CD14-positive monocyte (primary cell): ENCODE results near the gene SBF1. TPM values are rescaled to one million over a fixed set of nuclear protein-coding genes. Genes with fewer than 3 reads are reported as not detected.
A peak's percentile ranks its signal among the peaks of the same experiment; 100 is the strongest.

Source experiments
- DNase-seq, 3 donors: peaks; one replicate each; pipeline ENCODE4 v3.0.0-alpha.2; 2011 to 2022
- H2AFZ ChIP-seq: 2 replicates; pipeline ENCODE4 v1.6.0; 2012; ENCODE audit warnings: mild to moderate bottlenecking, low read depth, low read length, inconsistent platforms; ENCODE audit not compliant: insufficient read depth, poor library complexity, severe bottlenecking
- H3K27ac ChIP-seq, 2 donors: 1 replicate in 1 of 2; 2 replicates in 1 of 2; pipeline ENCODE4 v1.5.1; 2012 to 2013; ENCODE audit warnings: low read length in 2 of 2, control low read depth in 1 of 2, inconsistent platforms in 1 of 2, low read depth in 1 of 2, mild to moderate bottlenecking in 1 of 2
- H3K27me3 ChIP-seq, 2 donors: one replicate each; pipeline versions ENCODE4 v1.6.0 to v1.6.1; 2011 to 2013; ENCODE audit warnings: low read length in 2 of 2; ENCODE audit not compliant: control insufficient read depth in 2 of 2, insufficient read depth in 2 of 2
- H3K36me3 ChIP-seq, 2 donors: replicated peaks in 1 of 2; 1 replicate in 1 of 2; 2 replicates in 1 of 2; pipeline versions ENCODE4 v1.5.1 to v1.6.1; 2012 to 2013; ENCODE audit warnings: low read length in 2 of 2, control low read depth in 1 of 2, inconsistent platforms in 1 of 2, mild to moderate bottlenecking in 1 of 2; ENCODE audit not compliant: insufficient read depth in 2 of 2, control insufficient read depth in 1 of 2
- H3K4me1 ChIP-seq, 2 donors: 1 replicate in 1 of 2; 2 replicates in 1 of 2; pipeline versions ENCODE4 v1.5.1 to v1.6.1; 2012 to 2013; ENCODE audit warnings: low read length in 2 of 2, control low read depth in 1 of 2, inconsistent platforms in 1 of 2, mild to moderate bottlenecking in 1 of 2, moderate library complexity in 1 of 2; ENCODE audit not compliant: insufficient read depth in 2 of 2, control insufficient read depth in 1 of 2
- H3K4me2 ChIP-seq: replicated peaks from 2 replicates; pipeline ENCODE3; 2012; ENCODE audit warnings: low read length, moderate library complexity, mild to moderate bottlenecking; ENCODE audit not compliant: poor library complexity, severe bottlenecking; ENCODE audit errors: extremely low read depth
- H3K4me3 ChIP-seq, 3 experiments: fragments of 200-600 bp in 1 of 3; sonication (generic) in 1 of 3; replicated peaks in 1 of 3; 1 replicate in 2 of 3; 2 replicates in 1 of 3; pipeline ENCODE4 v1.5.1; 2011 to 2013; ENCODE audit warnings: low read length in 3 of 3, mild to moderate bottlenecking in 3 of 3, control low read depth in 2 of 3, low read depth in 2 of 3, inconsistent platforms in 1 of 3, moderate library complexity in 1 of 3
- H3K79me2 ChIP-seq: 2 replicates; pipeline ENCODE4 v1.6.0; 2012; ENCODE audit warnings: mild to moderate bottlenecking, control low read depth, inconsistent platforms, low read length, moderate library complexity; ENCODE audit not compliant: insufficient read depth
- H3K9ac ChIP-seq: 2 replicates; pipeline ENCODE4 v1.6.0; 2017; ENCODE audit warnings: low read length, mild to moderate bottlenecking; ENCODE audit not compliant: insufficient read depth, poor library complexity, severe bottlenecking
- H3K9me3 ChIP-seq, 2 donors: replicated peaks in 1 of 2; 1 replicate in 1 of 2; 2 replicates in 1 of 2; pipeline versions ENCODE4 v1.5.1 to v1.6.1; 2012 to 2013; ENCODE audit warnings: low read length in 2 of 2, control low read depth in 1 of 2; ENCODE audit not compliant: control insufficient read depth in 1 of 2, insufficient read depth in 1 of 2
- H4K20me1 ChIP-seq: 2 replicates; pipeline ENCODE4 v1.6.0; 2012; ENCODE audit warnings: mild to moderate bottlenecking, low read length, control low read depth, moderate library complexity; ENCODE audit not compliant: insufficient read depth
- H3K27ac Mint-ChIP-seq, 7 donors: one replicate each; pipeline ENCODE4 v1.8.0; 2020; ENCODE audit warnings: mild to moderate bottlenecking in 7 of 7, mixed read lengths in 7 of 7, moderate library complexity in 6 of 7, inconsistent platforms in 2 of 7
- H3K27me3 Mint-ChIP-seq, 3 donors: one replicate each; pipeline ENCODE4 v1.8.0; 2021 to 2022; ENCODE audit warnings: low read depth in 3 of 3, mild to moderate bottlenecking in 3 of 3, mixed read lengths in 3 of 3, moderate library complexity in 3 of 3, inconsistent platforms in 1 of 3
- H3K36me3 Mint-ChIP-seq, 2 donors: one replicate each; pipeline ENCODE4 v1.8.0; 2020; ENCODE audit warnings: mixed read lengths in 2 of 2, inconsistent platforms in 1 of 2, mild to moderate bottlenecking in 1 of 2
- H3K4me1 Mint-ChIP-seq: one replicate; pipeline ENCODE4 v1.8.0; 2020; ENCODE audit warnings: mild to moderate bottlenecking, mixed read lengths
- H3K4me3 Mint-ChIP-seq, 2 donors: one replicate each; pipeline ENCODE4 v1.8.0; 2020; ENCODE audit warnings: mild to moderate bottlenecking in 2 of 2, mixed read lengths in 2 of 2, moderate library complexity in 1 of 2
- H3K9me3 Mint-ChIP-seq, 7 donors: one replicate each; pipeline ENCODE4 v1.8.0; 2020 to 2022; ENCODE audit warnings: mixed read lengths in 7 of 7, mild to moderate bottlenecking in 6 of 7, moderate library complexity in 6 of 7, inconsistent platforms in 2 of 7
- WGBS: methylation state at CpG from one replicate; pipeline ENCODE4 v1.1.5; 2013; ENCODE audit warnings: missing lambda C conversion rate; ENCODE audit not compliant: insufficient coverage; 5-methylcytosine and 5-hydroxymethylcytosine counted together
- intact Hi-C, 2 donors: fragments of 100-400 bp; cut with micrococcal nuclease; formaldehyde crosslinking; loops; one replicate each; pipeline versions ENCODE4 v1.15.0 to v1.15.1; 2023
- polyA plus RNA-seq, 3 donors: library from polyadenylated mRNA; depleted of rRNA in 1 of 3; unstranded in 2 of 3; stranded (reverse) in 1 of 3; fragments of 300-500 nt in 2 of 3; fragments of >200 nt in 1 of 3; fragmentation: Illumina TruSeq in 2 of 3; gene quantifications; 1 replicate in 2 of 3; 2 replicates in 1 of 3; pipeline ENCODE4 v1.2.3, GENCODE V29; 2012 to 2021
- TF ChIP-seq, protein P1 (sequence below): fragments of 200-600 bp; IDR thresholded peaks from one replicate; pipeline ENCODE4 v1.8.0; 2022; ENCODE audit warnings: antibody characterized with exemption, mild to moderate bottlenecking

SBF1 gene
- polyA plus RNA-seq, 3 donors, result 4.0 to 45.9 (median 6.2) TPM

DNA sequence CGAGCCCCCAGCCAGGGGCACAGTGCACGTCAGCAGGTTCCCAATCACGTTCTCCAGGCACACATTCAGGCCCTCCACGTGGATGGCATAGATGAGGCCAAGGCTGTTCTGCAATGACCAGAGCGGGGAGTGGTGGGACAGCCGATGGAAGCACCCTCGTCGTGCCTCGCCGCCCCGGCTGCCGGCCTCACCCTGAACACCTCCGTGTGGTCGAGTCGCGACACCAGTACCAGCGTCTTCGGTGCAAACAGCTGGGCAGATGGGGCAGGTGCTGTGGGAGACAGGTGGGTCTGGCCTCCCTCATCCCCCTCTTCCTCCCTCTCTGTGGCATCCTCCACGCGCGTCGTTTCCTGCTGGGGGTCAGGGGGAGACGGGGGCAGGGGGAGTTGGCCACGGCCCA, 7.5 kb downstream of the SBF1 start:
- no peak overlapping the region for H2AFZ ChIP-seq
- H3K27me3 ChIP-seq, result no peaks in the 10 kb centered on the region
- intact Hi-C loops, result no loop called here
- Mint-ChIP-seq H3K4me3 (no peak overlapping the region), H3K4me1 (peaks cover 32% of the 10 kb centered on the region), H3K27ac (no peak overlapping the region), H3K27me3 (peaks cover 0 to 2% (median 2%) of the 10 kb centered on the region in 3 donors), H3K36me3 (peaks cover 45 to 64% of the 10 kb centered on the region in 2 donors), H3K9me3 (no peaks in the 10 kb centered on the region)
- TF ChIP-seq, protein P1, sequence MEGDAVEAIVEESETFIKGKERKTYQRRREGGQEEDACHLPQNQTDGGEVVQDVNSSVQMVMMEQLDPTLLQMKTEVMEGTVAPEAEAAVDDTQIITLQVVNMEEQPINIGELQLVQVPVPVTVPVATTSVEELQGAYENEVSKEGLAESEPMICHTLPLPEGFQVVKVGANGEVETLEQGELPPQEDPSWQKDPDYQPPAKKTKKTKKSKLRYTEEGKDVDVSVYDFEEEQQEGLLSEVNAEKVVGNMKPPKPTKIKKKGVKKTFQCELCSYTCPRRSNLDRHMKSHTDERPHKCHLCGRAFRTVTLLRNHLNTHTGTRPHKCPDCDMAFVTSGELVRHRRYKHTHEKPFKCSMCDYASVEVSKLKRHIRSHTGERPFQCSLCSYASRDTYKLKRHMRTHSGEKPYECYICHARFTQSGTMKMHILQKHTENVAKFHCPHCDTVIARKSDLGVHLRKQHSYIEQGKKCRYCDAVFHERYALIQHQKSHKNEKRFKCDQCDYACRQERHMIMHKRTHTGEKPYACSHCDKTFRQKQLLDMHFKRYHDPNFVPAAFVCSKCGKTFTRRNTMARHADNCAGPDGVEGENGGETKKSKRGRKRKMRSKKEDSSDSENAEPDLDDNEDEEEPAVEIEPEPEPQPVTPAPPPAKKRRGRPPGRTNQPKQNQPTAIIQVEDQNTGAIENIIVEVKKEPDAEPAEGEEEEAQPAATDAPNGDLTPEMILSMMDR, result no peak
- no peak overlapping the region for H3K4me2 ChIP-seq
- no peak overlapping the region for H3K27ac ChIP-seq
- H3K4me3 ChIP-seq, result no peak overlapping the region
- H3K36me3 ChIP-seq, result peaks cover 53 to 61% of the 10 kb centered on the region in 2 donors
- peaks cover 26 to 29% of the 10 kb centered on the region in 2 donors for H3K4me1 ChIP-seq
- peaks cover 36% of the 10 kb centered on the region for H3K79me2 ChIP-seq
- no peak for DNase-seq
- no peaks in the 10 kb centered on the region for H3K9me3 ChIP-seq
- 97% methylated on average over 12 of the region's 24 CpGs for WGBS
- no peak overlapping the region for H3K9ac ChIP-seq
- H4K20me1 ChIP-seq, result peaks cover 59% of the 10 kb centered on the region

DNA sequence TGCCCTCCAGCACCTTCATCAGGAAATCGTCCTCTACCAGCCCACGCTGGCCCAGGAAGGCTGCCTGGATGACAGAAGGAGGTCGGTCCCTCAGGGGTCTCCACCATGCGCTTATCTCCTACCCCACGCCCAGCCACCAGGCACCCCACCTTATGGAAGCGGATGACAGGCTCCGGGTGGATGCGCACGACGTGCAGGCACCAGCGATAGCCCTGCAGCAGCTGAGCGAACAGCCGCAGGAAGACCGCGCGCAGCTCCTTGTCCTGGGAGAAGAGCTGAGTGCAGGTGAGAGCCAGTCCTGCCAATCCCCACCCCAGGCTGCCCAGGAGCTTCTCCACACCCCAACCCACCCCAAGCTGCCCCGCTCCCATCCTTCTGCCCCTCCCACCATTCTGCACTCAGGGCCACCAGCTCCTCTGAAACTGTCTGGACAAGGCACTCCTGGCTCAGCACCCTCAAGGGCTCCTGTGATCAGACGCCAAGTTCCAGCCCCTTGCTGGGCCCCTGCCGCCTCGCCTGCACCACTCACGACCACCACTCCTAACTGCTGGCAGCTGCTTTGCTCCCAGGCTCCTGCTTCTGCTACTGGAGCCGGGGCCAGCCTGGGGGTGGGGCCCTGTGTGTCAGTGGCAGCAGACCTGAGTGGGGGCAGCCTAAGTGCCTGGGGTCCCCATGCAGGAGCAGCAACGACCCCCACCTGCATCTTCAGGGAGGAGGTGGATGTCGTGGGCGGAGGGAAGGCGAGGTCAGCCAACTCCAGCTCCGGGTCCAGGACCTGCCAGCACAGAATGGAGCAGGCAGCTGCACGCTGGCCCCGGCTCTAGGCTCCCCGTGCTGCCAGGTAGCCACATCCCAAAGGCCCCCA, 9.5 kb downstream of the SBF1 start:
- WGBS, result 98% methylated on average over 27 of the region's 30 CpGs
- intact Hi-C loops, result no loop called here
- Mint-ChIP-seq H3K36me3 (peaks cover 59 to 80% of the 10 kb centered on the region in 2 donors), H3K9me3 (peaks cover 0 to 1% (median 0%) of the 10 kb centered on the region in 7 donors), H3K4me1 (peaks cover 12% of the 10 kb centered on the region), H3K27ac (peak overlapping the region in 1 of 7 donors; percentile 33), H3K27me3 (peaks cover 0 to 2% (median 0%) of the 10 kb centered on the region in 3 donors), H3K4me3 (no peak overlapping the region)
- H3K9me3 ChIP-seq, result no peaks in the 10 kb centered on the region
- TF ChIP-seq, protein P1, result no peak
- no peak for DNase-seq
- no peak overlapping the region for H3K4me2 ChIP-seq
- no peak overlapping the region for H2AFZ ChIP-seq
- H4K20me1 ChIP-seq, result peaks cover 42% of the 10 kb centered on the region
- no peak overlapping the region for H3K27ac ChIP-seq
- H3K9ac ChIP-seq, result no peak overlapping the region
- H3K36me3 ChIP-seq, result peaks cover 73 to 81% of the 10 kb centered on the region in 2 donors
- no peaks in the 10 kb centered on the region for H3K27me3 ChIP-seq
- H3K4me1 ChIP-seq, result peaks cover 8 to 9% of the 10 kb centered on the region in 2 donors
- no peak overlapping the region for H3K4me3 ChIP-seq
- H3K79me2 ChIP-seq, result peaks cover 16% of the 10 kb centered on the region
